Nephron progenitor cell (in vitro differentiated cells): ENCODE measurements around the gene CREB1.

Experiments used
- DNase-seq: peaks from one replicate; pipeline ENCODE4 v3.0.0; 2021
- H3K27ac Mint-ChIP-seq: 2 replicates; pipeline ENCODE4 v1.8.0; 2021; ENCODE audit warnings: mild to moderate bottlenecking, moderate library complexity, mixed read lengths
- H3K27me3 Mint-ChIP-seq: 2 replicates; pipeline ENCODE4 v1.8.0; 2021; ENCODE audit warnings: mild to moderate bottlenecking, low read depth, mixed read lengths; ENCODE audit not compliant: poor library complexity
- H3K36me3 Mint-ChIP-seq: 2 replicates; pipeline ENCODE4 v1.8.0; 2021; ENCODE audit warnings: low read depth, mixed read lengths
- H3K4me1 Mint-ChIP-seq: 2 replicates; pipeline ENCODE4 v1.8.0; 2021; ENCODE audit warnings: mixed read lengths
- H3K4me3 Mint-ChIP-seq: 2 replicates; pipeline ENCODE4 v1.8.0; 2021; ENCODE audit warnings: mild to moderate bottlenecking, moderate library complexity, mixed read lengths
- H3K9me3 Mint-ChIP-seq: 2 replicates; pipeline ENCODE4 v1.8.0; 2021; ENCODE audit warnings: mild to moderate bottlenecking, moderate library complexity, mixed read lengths
- TF ChIP-seq, protein P1 (sequence below): fragments of 200-600 bp; sonication (generic); IDR thresholded peaks from 2 replicates; pipeline ENCODE4 v1.5.0; 2021; ENCODE audit warnings: antibody characterized with exemption

Gene CREB1

DNA sequence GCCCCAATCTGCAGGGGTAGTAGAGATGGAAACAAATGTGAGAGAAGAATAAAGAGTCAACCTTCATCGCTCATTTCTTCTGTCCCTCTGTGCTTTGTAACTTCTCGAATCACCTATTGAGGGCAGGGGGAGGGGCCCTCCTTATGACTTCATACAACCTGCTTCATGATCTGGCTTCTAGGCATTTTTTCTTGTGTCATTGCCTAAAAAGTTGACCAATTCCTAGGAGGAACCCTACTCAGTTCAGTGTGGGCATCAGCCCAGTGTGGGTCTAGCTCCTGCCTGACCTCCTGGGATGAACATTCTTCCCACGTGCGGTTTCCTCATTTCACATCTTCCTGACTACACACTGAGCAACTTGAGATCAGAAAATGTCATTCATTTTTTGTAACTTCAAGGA, 46.3 kb upstream of the CREB1 start:
- H3K36me3 Mint-ChIP-seq, result no peaks in the 10 kb centered on the region
- no peak for DNase-seq
- H3K27ac Mint-ChIP-seq, result no peak overlapping the region
- peaks cover 6% of the 10 kb centered on the region for H3K27me3 Mint-ChIP-seq
- no peak overlapping the region for H3K4me3 Mint-ChIP-seq
- H3K9me3 Mint-ChIP-seq, result no peaks in the 10 kb centered on the region
- TF ChIP-seq, protein P1, sequence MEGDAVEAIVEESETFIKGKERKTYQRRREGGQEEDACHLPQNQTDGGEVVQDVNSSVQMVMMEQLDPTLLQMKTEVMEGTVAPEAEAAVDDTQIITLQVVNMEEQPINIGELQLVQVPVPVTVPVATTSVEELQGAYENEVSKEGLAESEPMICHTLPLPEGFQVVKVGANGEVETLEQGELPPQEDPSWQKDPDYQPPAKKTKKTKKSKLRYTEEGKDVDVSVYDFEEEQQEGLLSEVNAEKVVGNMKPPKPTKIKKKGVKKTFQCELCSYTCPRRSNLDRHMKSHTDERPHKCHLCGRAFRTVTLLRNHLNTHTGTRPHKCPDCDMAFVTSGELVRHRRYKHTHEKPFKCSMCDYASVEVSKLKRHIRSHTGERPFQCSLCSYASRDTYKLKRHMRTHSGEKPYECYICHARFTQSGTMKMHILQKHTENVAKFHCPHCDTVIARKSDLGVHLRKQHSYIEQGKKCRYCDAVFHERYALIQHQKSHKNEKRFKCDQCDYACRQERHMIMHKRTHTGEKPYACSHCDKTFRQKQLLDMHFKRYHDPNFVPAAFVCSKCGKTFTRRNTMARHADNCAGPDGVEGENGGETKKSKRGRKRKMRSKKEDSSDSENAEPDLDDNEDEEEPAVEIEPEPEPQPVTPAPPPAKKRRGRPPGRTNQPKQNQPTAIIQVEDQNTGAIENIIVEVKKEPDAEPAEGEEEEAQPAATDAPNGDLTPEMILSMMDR, result no peak
- H3K4me1 Mint-ChIP-seq, result peaks cover 13% of the 10 kb centered on the region

DNA sequence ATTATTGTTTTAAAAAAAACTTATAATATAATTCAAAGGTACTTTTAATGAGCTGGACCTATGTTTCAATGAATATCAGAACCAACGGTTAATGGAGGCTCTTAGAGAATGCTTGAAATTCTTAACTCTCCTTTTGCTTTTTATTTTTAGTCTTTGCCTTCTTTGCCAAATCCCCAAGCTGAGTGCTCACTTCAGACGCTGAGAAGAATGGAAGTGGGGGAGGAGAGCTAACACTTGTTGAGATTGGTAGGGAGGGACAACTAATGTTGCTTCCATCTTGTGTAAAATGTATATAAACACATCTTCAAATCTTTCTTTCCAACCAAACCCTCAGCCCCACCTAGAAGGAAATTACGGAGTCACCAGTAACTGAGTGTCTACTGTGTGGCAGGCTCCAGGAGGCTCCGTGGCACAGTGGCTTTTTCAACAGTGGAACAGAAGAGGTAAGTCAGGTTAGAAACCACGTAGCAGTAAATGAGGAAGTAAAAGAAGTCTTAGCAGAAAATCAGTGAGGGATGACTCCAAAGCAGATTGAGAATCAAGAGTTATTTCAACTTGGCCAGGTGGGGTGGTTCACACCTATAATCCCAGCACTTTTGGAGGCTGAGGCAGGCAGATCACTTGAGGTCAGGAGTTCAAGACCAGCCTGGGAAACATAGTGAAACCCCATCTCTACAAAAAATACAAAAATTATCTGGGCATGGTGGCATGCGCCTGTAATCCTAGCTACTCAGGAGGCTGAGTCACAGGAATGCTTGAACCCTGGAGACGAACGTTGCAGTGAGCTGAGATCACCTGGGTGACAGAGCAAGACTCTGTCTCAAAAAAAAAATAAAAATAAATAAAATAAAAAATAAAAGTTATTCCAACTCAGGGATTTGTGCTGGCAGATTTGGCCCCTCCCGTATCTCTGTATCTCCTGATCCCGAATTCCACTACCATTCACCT, 45.0 kb upstream of the CREB1 start:
- peaks cover under 1% of the 10 kb centered on the region for H3K4me1 Mint-ChIP-seq

DNA sequence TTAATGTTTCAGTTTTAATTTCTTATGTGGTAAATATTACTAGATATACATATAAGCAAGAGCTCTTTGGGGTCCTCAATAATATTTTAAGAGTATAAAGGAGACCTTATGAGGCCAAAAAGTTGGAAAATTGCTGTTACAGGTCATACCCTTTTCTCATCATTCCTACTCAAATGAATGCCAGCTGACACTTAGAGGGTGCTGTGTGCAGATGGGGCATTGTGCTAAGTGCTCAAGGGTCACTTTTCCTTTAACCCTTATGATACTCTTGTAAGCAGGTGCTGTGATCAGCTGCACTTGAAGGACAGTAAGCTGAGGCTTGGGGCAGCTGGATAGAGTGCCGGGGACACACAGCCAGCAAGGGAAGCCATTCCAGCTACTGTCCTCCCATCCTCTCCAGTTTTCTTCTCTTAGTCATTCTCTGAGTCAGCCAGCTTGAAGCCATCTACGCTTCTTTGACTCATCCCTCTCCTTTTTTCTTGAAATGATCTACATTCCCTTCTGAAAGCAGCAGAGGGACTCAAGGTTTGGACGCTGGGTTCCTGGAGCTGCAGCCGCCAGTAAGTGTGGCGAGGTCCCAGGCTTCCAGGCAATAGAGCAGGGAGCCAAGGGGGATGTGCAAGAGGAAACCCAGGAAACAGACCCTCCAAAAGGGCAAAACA, 42.0 kb upstream of the CREB1 start:
- peaks cover 13% of the 10 kb centered on the region for H3K4me1 Mint-ChIP-seq
- no peak overlapping the region for H3K4me3 Mint-ChIP-seq
- TF ChIP-seq, protein P1, result no peak
- H3K27me3 Mint-ChIP-seq, result peaks cover 4% of the 10 kb centered on the region
- no peak overlapping the region for H3K27ac Mint-ChIP-seq
- no peaks in the 10 kb centered on the region for H3K36me3 Mint-ChIP-seq
- no peaks in the 10 kb centered on the region for H3K9me3 Mint-ChIP-seq
- no peak for DNase-seq

More for the DNA sequence above, 45.0 kb upstream of the CREB1 start:
- peaks cover 7% of the 10 kb centered on the region for H3K27me3 Mint-ChIP-seq
- no peak overlapping the region for H3K4me3 Mint-ChIP-seq
- no peaks in the 10 kb centered on the region for H3K9me3 Mint-ChIP-seq
- no peaks in the 10 kb centered on the region for H3K36me3 Mint-ChIP-seq
- H3K27ac Mint-ChIP-seq, result no peak overlapping the region
- no peak for DNase-seq
- TF ChIP-seq, protein P1, result no peak

DNA sequence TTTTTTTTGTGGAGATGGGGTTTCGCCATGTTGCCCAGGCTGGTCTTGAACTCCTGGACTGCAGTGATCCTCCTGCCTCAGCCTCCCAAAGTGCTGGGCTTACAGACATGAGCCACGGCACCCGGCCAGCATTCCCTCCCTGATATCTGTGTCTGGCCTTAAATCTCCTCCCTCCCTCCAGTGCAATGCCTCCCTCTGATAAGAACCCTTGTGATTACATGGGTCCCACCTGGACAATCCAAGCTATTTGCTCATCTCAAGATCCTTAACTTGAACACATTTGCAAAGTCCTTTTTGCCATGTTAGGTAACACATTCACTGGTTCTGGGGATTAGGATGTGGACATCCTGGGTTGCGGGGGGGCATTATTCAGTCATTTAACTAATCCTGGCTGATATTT, 40.5 kb upstream of the CREB1 start:
- Mint-ChIP-seq H3K4me1 (peaks cover 14% of the 10 kb centered on the region), H3K4me3 (no peak overlapping the region), H3K27me3 (peaks cover 4% of the 10 kb centered on the region), H3K27ac (no peak overlapping the region), H3K9me3 (no peaks in the 10 kb centered on the region), H3K36me3 (no peaks in the 10 kb centered on the region)
- no peak for DNase-seq
- TF ChIP-seq, protein P1, result no peak

DNA sequence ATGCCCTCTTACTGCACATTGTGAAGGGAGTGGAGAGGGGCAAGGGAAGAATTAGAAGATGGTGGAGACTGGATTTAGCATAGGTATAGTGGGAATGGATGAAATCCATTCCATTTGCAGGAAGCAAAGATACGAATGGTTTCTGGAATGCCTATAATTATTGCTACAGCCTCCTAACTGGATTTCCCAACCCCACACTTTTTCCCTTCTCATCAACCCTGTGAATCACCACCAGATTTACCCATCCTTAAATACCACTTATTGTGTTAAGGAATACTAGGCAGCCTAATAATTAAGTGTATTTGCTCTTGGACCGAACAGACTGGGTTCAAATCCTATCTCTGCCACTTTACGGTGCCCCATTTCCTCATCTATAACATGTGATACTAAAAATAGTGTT, 39.3 kb upstream of the CREB1 start:
- DNase-seq, result no peak
- H3K9me3 Mint-ChIP-seq, result no peaks in the 10 kb centered on the region
- TF ChIP-seq, protein P1, result no peak
- H3K27ac Mint-ChIP-seq, result no peak overlapping the region
- H3K4me1 Mint-ChIP-seq, result peaks cover 14% of the 10 kb centered on the region
- H3K4me3 Mint-ChIP-seq, result no peak overlapping the region
- H3K36me3 Mint-ChIP-seq, result no peaks in the 10 kb centered on the region
- H3K27me3 Mint-ChIP-seq, result peaks cover 4% of the 10 kb centered on the region
